Mesenchymal stem cell (in vitro differentiated cells and primary cell): ENCODE measurements around the gene RGS1.
A peak's percentile ranks its signal among the peaks of the same experiment; 100 is the strongest.

Experiments
- DNase-seq: peaks from one replicate; pipeline ENCODE4 v3.0.0-alpha.2; 2013
- H2AFZ ChIP-seq: one replicate; pipeline ENCODE4 v1.6.1; 2013; ENCODE audit warnings: low read depth, mild to moderate bottlenecking, control low read depth, inconsistent platforms, low read length, moderate library complexity
- H2AK5ac ChIP-seq: 2 replicates; pipeline ENCODE4 v1.6.1; 2013; ENCODE audit warnings: low read length, moderate library complexity, mild to moderate bottlenecking, inconsistent platforms; ENCODE audit not compliant: severe bottlenecking
- H2BK120ac ChIP-seq: one replicate; pipeline ENCODE4 v1.6.1; 2013; ENCODE audit warnings: low read depth, mild to moderate bottlenecking, inconsistent platforms, low read length, moderate library complexity
- H2BK12ac ChIP-seq, 2 experiments: one replicate each; pipeline ENCODE4 v1.6.1; 2013; ENCODE audit warnings: inconsistent platforms in 2 of 2, low read length in 2 of 2, mild to moderate bottlenecking in 2 of 2, moderate library complexity in 2 of 2, control low read depth in 1 of 2
- H2BK15ac ChIP-seq: one replicate; pipeline ENCODE4 v1.6.1; 2013; ENCODE audit warnings: mild to moderate bottlenecking, low read depth, inconsistent platforms; ENCODE audit not compliant: poor library complexity, severe bottlenecking
- H2BK5ac ChIP-seq: 2 replicates; pipeline ENCODE4 v1.6.1; 2013; ENCODE audit warnings: low read depth, mild to moderate bottlenecking, low read length, control low read depth, inconsistent platforms; ENCODE audit not compliant: poor library complexity, severe bottlenecking
- H3K14ac ChIP-seq, 2 experiments: one replicate each; pipeline ENCODE4 v1.6.1; 2013; ENCODE audit warnings: inconsistent platforms in 2 of 2, low read length in 2 of 2, control low read depth in 1 of 2, mild to moderate bottlenecking in 1 of 2, moderate library complexity in 1 of 2
- H3K18ac ChIP-seq, 2 experiments: one replicate each; pipeline ENCODE4 v1.6.1; 2013; ENCODE audit warnings: inconsistent platforms in 2 of 2, low read length in 2 of 2, control low read depth in 1 of 2, low read depth in 1 of 2, mild to moderate bottlenecking in 1 of 2
- H3K23ac ChIP-seq, 2 experiments: one replicate each; pipeline ENCODE4 v1.6.1; 2013; ENCODE audit warnings: inconsistent platforms in 2 of 2, low read length in 2 of 2, mild to moderate bottlenecking in 2 of 2, moderate library complexity in 2 of 2, control low read depth in 1 of 2
- H3K27ac ChIP-seq: 2 replicates; pipeline ENCODE4 v1.5.1; 2013; ENCODE audit warnings: mild to moderate bottlenecking, moderate library complexity, low read length, control low read depth, inconsistent platforms; ENCODE audit not compliant: poor library complexity, severe bottlenecking
- H3K27me3 ChIP-seq, 2 experiments: 2 replicates each; pipeline versions ENCODE4 v1.6.1 to v1.7.0; 2013; ENCODE audit warnings: low read length in 2 of 2, mild to moderate bottlenecking in 2 of 2, moderate library complexity in 2 of 2, control low read depth in 1 of 2, inconsistent platforms in 1 of 2; ENCODE audit not compliant: control insufficient read depth in 1 of 2, insufficient read depth in 1 of 2
- H3K36me3 ChIP-seq, 2 experiments: 2 replicates each; pipeline versions ENCODE4 v1.6.1 to v1.7.0; 2013; ENCODE audit warnings: low read length in 2 of 2, control low read depth in 1 of 2, inconsistent platforms in 1 of 2, low read depth in 1 of 2, mild to moderate bottlenecking in 1 of 2; ENCODE audit not compliant: insufficient read depth in 2 of 2, control insufficient read depth in 1 of 2
- H3K4ac ChIP-seq, 2 experiments: one replicate each; pipeline ENCODE4 v1.6.1; 2013; ENCODE audit warnings: inconsistent platforms in 2 of 2, low read length in 2 of 2, mild to moderate bottlenecking in 2 of 2, moderate library complexity in 2 of 2, control low read depth in 1 of 2, low read depth in 1 of 2
- H3K4me1 ChIP-seq: 2 replicates; pipeline ENCODE4 v1.6.1; 2013; ENCODE audit warnings: low read depth, low read length, control low read depth; ENCODE audit not compliant: control insufficient read depth, insufficient read depth
- H3K4me2 ChIP-seq: 2 replicates; pipeline ENCODE4 v1.6.1; 2013; ENCODE audit warnings: low read length, mild to moderate bottlenecking, inconsistent platforms; ENCODE audit not compliant: poor library complexity, severe bottlenecking
- H3K4me3 ChIP-seq, 2 experiments: 2 replicates each; pipeline versions ENCODE4 v1.5.1 to v1.7.0; 2013; ENCODE audit warnings: low read length in 2 of 2, mild to moderate bottlenecking in 2 of 2, control low read depth in 1 of 2, low read depth in 1 of 2; ENCODE audit not compliant: insufficient read depth in 1 of 2
- H3K79me1 ChIP-seq: replicated peaks from 2 replicates; pipeline ENCODE4 v1.6.1; 2013; ENCODE audit warnings: mild to moderate bottlenecking, control low read depth, low read length, inconsistent platforms; ENCODE audit not compliant: poor library complexity, severe bottlenecking
- H3K9ac ChIP-seq: 2 replicates; pipeline ENCODE4 v1.7.0; 2013; ENCODE audit warnings: mild to moderate bottlenecking, low read length, moderate library complexity
- H3K9me3 ChIP-seq: 2 replicates; pipeline ENCODE4 v1.7.0; 2013; ENCODE audit warnings: mild to moderate bottlenecking, low read length; ENCODE audit not compliant: control insufficient read depth
- H4K8ac ChIP-seq: one replicate; pipeline ENCODE4 v1.6.1; 2013; ENCODE audit warnings: inconsistent platforms, mild to moderate bottlenecking, low read length, moderate library complexity
- H4K91ac ChIP-seq: one replicate; pipeline ENCODE4 v1.6.1; 2013; ENCODE audit warnings: mild to moderate bottlenecking, low read length, inconsistent platforms
- whole genome bisulfite sequencing: methylation state at CpG from one replicate; pipeline ENCODE4 v1.1.7; 2013; ENCODE audit warnings: mixed read lengths; 5-methylcytosine and 5-hydroxymethylcytosine counted together

Gene RGS1

DNA sequence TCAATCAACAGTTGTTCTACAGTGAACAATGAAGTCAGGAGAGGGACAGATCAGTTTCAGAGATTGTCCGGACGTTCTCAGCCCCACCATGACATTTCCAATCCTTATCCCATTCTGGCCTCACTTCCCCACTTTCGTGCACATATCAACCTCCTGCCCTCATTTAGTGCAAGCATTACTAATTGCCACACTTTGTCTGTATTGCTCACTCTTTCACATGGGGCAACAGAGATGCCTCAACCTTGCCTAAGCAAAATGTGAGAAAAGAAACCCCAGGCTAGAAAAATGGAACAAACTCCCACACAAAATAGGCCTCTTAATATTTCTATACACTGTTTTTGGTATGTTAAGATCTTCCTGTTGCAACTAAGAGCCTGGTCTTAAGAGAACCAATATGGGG is 8.9 kb upstream of the RGS1 start:
- H3K36me3 ChIP-seq: no peaks in the 10 kb centered on the region
- H4K8ac ChIP-seq: no peak overlapping the region

DNA sequence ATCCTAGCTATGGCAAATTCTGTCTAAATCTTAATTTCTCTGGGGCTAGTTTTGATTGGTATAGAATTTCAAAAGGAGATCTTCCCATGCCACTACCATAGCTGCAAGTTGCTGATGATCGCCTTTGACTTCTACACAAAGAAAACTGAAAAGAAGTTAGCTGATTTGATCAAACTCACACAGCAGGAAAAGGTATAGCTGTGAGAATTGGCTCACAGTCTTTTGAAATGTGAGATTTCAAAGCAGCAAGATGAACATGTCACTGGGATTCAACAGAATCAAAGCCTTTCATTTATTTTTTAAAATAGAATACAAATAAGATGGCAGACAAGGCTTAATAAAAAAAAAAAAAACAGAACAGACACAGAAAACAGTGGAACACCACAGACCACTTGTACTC is 7.5 kb upstream of the RGS1 start:
- Histone ChIP-seq H3K36me3 (no peaks in the 10 kb centered on the region), H3K4ac (no peak overlapping the region), H3K4me1 (no peaks in the 10 kb centered on the region), H2AFZ (no peak overlapping the region), H3K23ac (no peak overlapping the region), H3K27me3 (no peaks in the 10 kb centered on the region), H2BK120ac (no peak overlapping the region), H4K91ac (no peak overlapping the region), H3K14ac (no peak overlapping the region), H3K4me2 (no peak overlapping the region), H3K79me1 (no peaks in the 10 kb centered on the region), H2BK5ac (no peak overlapping the region), H2BK15ac (no peak overlapping the region), H3K9ac (no peak overlapping the region), H3K27ac (no peak overlapping the region), H2AK5ac (no peak overlapping the region), H3K18ac (no peak overlapping the region), H4K8ac (no peak overlapping the region), H2BK12ac (no peak overlapping the region), H3K9me3 (peaks cover 12% of the 10 kb centered on the region), H3K4me3 (no peak overlapping the region)
- DNase-seq: no peak
- WGBS: no CpG with 5 or more reads among the region's 1 CpG

More for the DNA sequence above, 8.9 kb upstream of the RGS1 start:
- H3K79me1 ChIP-seq: no peaks in the 10 kb centered on the region
- H3K27me3 ChIP-seq: no peaks in the 10 kb centered on the region
- H3K4me2 ChIP-seq: no peak overlapping the region
- H4K91ac ChIP-seq: no peak overlapping the region
- peak overlapping the region; percentile 75 to 86 for H2BK12ac ChIP-seq
- H3K4me1 ChIP-seq: no peaks in the 10 kb centered on the region
- no peak overlapping the region for H2AK5ac ChIP-seq
- H3K27ac ChIP-seq: no peak overlapping the region
- no peak overlapping the region for H3K23ac ChIP-seq
- H3K4me3 ChIP-seq: no peak overlapping the region
- H2BK15ac ChIP-seq: no peak overlapping the region
- H3K9me3 ChIP-seq: peaks cover 12% of the 10 kb centered on the region
- no peak for DNase-seq
- no peak overlapping the region for H3K14ac ChIP-seq
- peak overlapping the region; percentile 45 to 87 for H3K18ac ChIP-seq
- H2AFZ ChIP-seq: no peak overlapping the region
- H2BK5ac ChIP-seq: no peak overlapping the region
- WGBS: 94% methylated on average over 3 of the region's 3 CpGs
- H3K9ac ChIP-seq: no peak overlapping the region
- peak overlapping the region in 1 of 2 experiments; percentile 47 for H3K4ac ChIP-seq
- no peak overlapping the region for H2BK120ac ChIP-seq

DNA sequence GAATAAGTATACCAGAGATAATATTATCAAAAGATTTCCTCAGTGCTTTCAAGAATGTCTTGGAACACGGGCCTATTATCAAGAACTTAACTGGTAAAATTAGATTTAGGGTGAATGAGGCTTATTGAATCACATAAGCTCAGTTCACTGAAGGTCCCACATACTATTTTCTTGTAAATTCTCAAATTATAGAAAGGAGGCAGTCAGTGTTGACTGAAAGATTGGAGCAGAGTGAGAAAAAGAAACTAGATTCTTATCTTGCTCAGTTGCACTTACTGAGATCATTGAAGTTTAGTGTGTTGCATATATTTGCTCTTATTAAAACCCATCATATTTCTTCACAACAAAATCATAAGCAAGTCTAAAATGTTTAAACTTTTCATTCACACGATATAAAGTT is 3.9 kb upstream of the RGS1 start:
- H2AK5ac ChIP-seq: no peak overlapping the region
- no peak overlapping the region for H2AFZ ChIP-seq
- H2BK15ac ChIP-seq: no peak overlapping the region

DNA sequence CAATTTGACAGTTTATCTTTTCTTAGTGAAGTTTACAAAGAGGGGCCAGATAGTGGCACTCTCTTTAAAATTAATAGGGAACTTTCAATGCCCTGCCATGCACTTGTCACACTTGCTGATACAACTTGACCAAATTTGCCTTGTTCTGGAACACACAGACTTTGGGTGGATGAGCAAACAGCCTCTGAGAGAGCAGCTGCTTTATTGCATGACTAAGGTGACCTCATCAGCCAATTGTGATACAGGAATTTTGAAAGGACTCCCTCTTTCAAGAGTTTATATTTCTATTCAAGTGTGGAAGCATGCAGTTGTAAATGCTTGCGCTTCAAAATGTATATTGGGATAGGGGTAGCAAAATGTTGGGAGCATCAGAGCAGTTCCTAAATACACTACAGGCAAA is 2.1 kb upstream of the RGS1 start:
- Histone ChIP-seq H3K36me3 (no peaks in the 10 kb centered on the region), H3K18ac (no peak overlapping the region), H2BK5ac (no peak overlapping the region), H4K8ac (no peak overlapping the region), H3K9me3 (peaks cover 12% of the 10 kb centered on the region), H3K23ac (no peak overlapping the region), H3K4me2 (no peak overlapping the region), H3K4ac (no peak overlapping the region), H3K4me1 (no peaks in the 10 kb centered on the region), H3K4me3 (no peak overlapping the region), H2AFZ (no peak overlapping the region), H3K9ac (peak overlapping the region; percentile 62), H2AK5ac (no peak overlapping the region), H4K91ac (no peak overlapping the region), H3K27me3 (no peaks in the 10 kb centered on the region), H2BK120ac (no peak overlapping the region), H2BK12ac (no peak overlapping the region), H2BK15ac (no peak overlapping the region), H3K79me1 (no peaks in the 10 kb centered on the region), H3K14ac (no peak overlapping the region), H3K27ac (no peak overlapping the region)
- WGBS: no CpG with 5 or more reads among the region's 1 CpG
- peak; percentile 86 for DNase-seq

More for the DNA sequence above, 3.9 kb upstream of the RGS1 start:
- Histone ChIP-seq H3K9me3 (peaks cover 12% of the 10 kb centered on the region), H4K8ac (no peak overlapping the region), H3K4me2 (no peak overlapping the region), H2BK12ac (no peak overlapping the region), H3K79me1 (no peaks in the 10 kb centered on the region), H3K27me3 (no peaks in the 10 kb centered on the region), H3K27ac (no peak overlapping the region), H3K14ac (no peak overlapping the region), H3K36me3 (no peaks in the 10 kb centered on the region), H3K4ac (no peak overlapping the region), H4K91ac (no peak overlapping the region), H3K4me1 (no peaks in the 10 kb centered on the region), H3K23ac (no peak overlapping the region), H2BK5ac (no peak overlapping the region), H3K9ac (no peak overlapping the region), H2BK120ac (no peak overlapping the region), H3K4me3 (no peak overlapping the region), H3K18ac (no peak overlapping the region)
- no peak for DNase-seq
- WGBS: 100% methylated on average over 1 of the region's 2 CpGs
